Common myeloid progenitor, CD34-positive (primary cell): ENCODE measurements around the gene NUDT22.

Experiments
- CTCF ChIA-PET: fragments of 350-600 bp; sonication (Branson Sonifier 250); formaldehyde crosslinking; loops from one replicate; lab custom pipeline; 2021; ENCODE audit warnings: antibody characterized with exemption; lab: Charles Lee
- POLR2A ChIA-PET: fragments of 350-600 bp; sonication (Branson Sonifier 250); formaldehyde crosslinking; loops from one replicate; lab custom pipeline; 2021; ENCODE audit warnings: antibody characterized with exemption; lab: Charles Lee
- DNase-seq, 3 donors: peaks; one replicate each; pipeline versions ENCODE4 v3.0.0 to v3.0.0-alpha.2; 2013
- H3K27ac ChIP-seq, 2 experiments: 1 replicate in 1 of 2; 2 replicates in 1 of 2; pipeline ENCODE4 v1.7.0; 2013; ENCODE audit warnings: inconsistent platforms in 2 of 2, low read length in 2 of 2, mild to moderate bottlenecking in 2 of 2, low read depth in 1 of 2, moderate library complexity in 1 of 2; ENCODE audit not compliant: severe bottlenecking in 2 of 2, insufficient read depth in 1 of 2, poor library complexity in 1 of 2
- H3K27me3 ChIP-seq, 5 experiments: replicated peaks in 2 of 5; 1 replicate in 3 of 5; 2 replicates in 2 of 5; pipeline versions ENCODE4 v1.6.1 to v1.7.0; 2013; ENCODE audit warnings: low read length in 4 of 5, mild to moderate bottlenecking in 2 of 5, moderate library complexity in 2 of 5, inconsistent platforms in 1 of 5; ENCODE audit not compliant: insufficient read depth in 5 of 5, control insufficient read depth in 4 of 5
- H3K36me3 ChIP-seq, 4 experiments: 1 replicate in 2 of 4; 2 replicates in 2 of 4; pipeline versions ENCODE4 v1.6.1 to v1.7.0; 2013; ENCODE audit warnings: low read length in 3 of 4, control low read depth in 1 of 4, mild to moderate bottlenecking in 1 of 4; ENCODE audit not compliant: control insufficient read depth in 4 of 4, insufficient read depth in 4 of 4
- H3K4me1 ChIP-seq, 4 experiments: 1 replicate in 3 of 4; 2 replicates in 1 of 4; pipeline versions ENCODE4 v1.6.1 to v1.7.1; 2013; ENCODE audit warnings: low read length in 3 of 4, mild to moderate bottlenecking in 3 of 4, control low read depth in 1 of 4, inconsistent platforms in 1 of 4, moderate library complexity in 1 of 4; ENCODE audit not compliant: control insufficient read depth in 4 of 4, insufficient read depth in 4 of 4; ENCODE audit errors: control extremely low read depth in 1 of 4
- H3K4me3 ChIP-seq, 7 experiments: 1 replicate in 4 of 7; 2 replicates in 3 of 7; pipeline versions ENCODE4 v1.5.1 to v1.7.0; 2013; ENCODE audit warnings: mild to moderate bottlenecking in 7 of 7, low read length in 6 of 7, moderate library complexity in 6 of 7, inconsistent platforms in 2 of 7, low read depth in 2 of 7, control low read depth in 1 of 7; ENCODE audit not compliant: insufficient read depth in 4 of 7, control insufficient read depth in 1 of 7; ENCODE audit errors: extremely low read depth in 1 of 7
- H3K9me3 ChIP-seq, 5 experiments: 1 replicate in 4 of 5; 2 replicates in 1 of 5; pipeline versions ENCODE4 v1.6.1 to v1.7.1; 2013; ENCODE audit warnings: low read length in 4 of 5, mild to moderate bottlenecking in 2 of 5, inconsistent platforms in 1 of 5, low read depth in 1 of 5, moderate library complexity in 1 of 5; ENCODE audit not compliant: control insufficient read depth in 4 of 5, insufficient read depth in 2 of 5; ENCODE audit errors: control extremely low read depth in 1 of 5
- WGBS: methylation state at CpG from one replicate; pipeline ENCODE4 v1.1.5; 2013; ENCODE audit not compliant: insufficient coverage; 5-methylcytosine and 5-hydroxymethylcytosine counted together

The NUDT22 gene

DNA sequence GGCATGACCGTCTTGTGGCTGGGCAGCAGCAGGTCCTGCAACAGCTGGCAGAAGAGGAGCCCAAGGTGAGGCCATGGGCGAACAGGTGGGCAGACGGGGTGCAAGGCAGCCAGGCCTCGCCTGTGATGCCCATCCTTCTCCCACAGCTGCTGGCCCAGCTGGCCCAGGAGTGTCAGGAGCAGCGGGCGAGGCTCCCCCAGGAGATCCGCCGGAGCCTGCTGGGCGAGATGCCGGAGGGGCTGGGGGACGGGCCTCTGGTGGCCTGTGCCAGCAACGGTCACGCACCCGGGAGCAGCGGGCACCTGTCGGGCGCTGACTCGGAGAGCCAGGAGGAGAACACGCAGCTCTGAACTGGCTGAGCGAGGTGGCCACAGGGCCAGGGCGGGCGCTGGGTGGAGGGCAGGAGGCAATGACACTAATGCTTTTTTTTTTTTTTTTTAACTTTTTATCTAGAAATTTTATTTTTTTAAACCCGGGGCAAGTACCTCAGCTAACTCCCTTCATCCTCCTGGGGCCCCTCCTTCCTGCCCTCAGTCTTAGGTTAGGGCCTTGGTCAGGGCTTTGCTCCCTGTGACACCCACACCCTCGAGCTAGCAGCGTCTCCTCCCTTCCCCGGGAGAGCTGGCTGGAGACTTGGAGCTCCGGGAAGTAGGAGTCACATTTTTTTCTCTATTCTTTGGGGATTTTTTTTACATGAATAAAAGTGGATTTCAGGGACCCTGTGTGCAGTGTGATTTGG, 41.3 kb downstream of the NUDT22 start:
- DNase-seq: peak in 1 of 3 donors; percentile 16
- peak overlapping the region; percentile 50 to 96 for H3K27ac ChIP-seq
- peaks cover 0 to 38% (median 21%) of the 10 kb centered on the region in 4 experiments for H3K36me3 ChIP-seq
- H3K9me3 ChIP-seq: no peaks in the 10 kb centered on the region
- peaks cover 4 to 47% (median 41%) of the 10 kb centered on the region in 4 experiments for H3K4me1 ChIP-seq
- WGBS: 95% methylated on average over 17 of the region's 27 CpGs
- ChIA-PET POLR2A (interaction anchor here (0.6 to 1.4 kb wide), 3 partner anchors 17 to 290 kb away, joined by 3 to 4 read pairs (median 3); partner anchors contain the start of gene FERMT3), CTCF (interaction anchor here (1.0 to 11.4 kb wide), 8 partner anchors 9 to 77 kb away, joined by 3 to 106 read pairs (median 14); partner anchors contain the start of genes CATSPERZ, FERMT3, PLCB3 and PPP1R14B)
- H3K4me3 ChIP-seq: peak overlapping the region in 3 of 7 experiments; percentile 32 to 87 (median 76)
- no peaks in the 10 kb centered on the region for H3K27me3 ChIP-seq

- 25% methylated on average over 18 of the region's 23 CpGs for whole genome bisulfite sequencing
- Histone ChIP-seq H3K9me3 (no peaks in the 10 kb centered on the region), H3K36me3 (peaks cover 0 to 34% (median 15%) of the 10 kb centered on the region in 4 experiments), H3K27ac (peak overlapping the region; percentile 88 to 96), H3K4me3 (peak overlapping the region in 5 of 7 experiments; percentile 76 to 94 (median 87)), H3K27me3 (no peaks in the 10 kb centered on the region), H3K4me1 (peaks cover 4 to 51% (median 41%) of the 10 kb centered on the region in 4 experiments)
- CTCF ChIA-PET: interaction anchor here (0.8 to 11.4 kb wide), 13 partner anchors 10 to 78 kb away, joined by 3 to 106 read pairs (median 4); partner anchors contain the start of genes CATSPERZ, FERMT3, FKBP2 and PLCB3
- DNase-seq: peak in 2 of 3 donors; percentile 18 to 27
- POLR2A ChIA-PET: interaction anchor here (0.5 to 3.9 kb wide), 6 partner anchors 16 to 291 kb away, joined by 3 to 30 read pairs (median 4); partner anchors contain the start of genes BAD, FERMT3, FKBP2 and GPR137
Observed at GRCh38 chr11:64268025-64268892, 42.2 kb downstream of the NUDT22 start.

- H3K36me3 ChIP-seq: peaks cover 0 to 26% (median 10%) of the 10 kb centered on the region in 4 experiments
- POLR2A ChIA-PET: interaction anchor here (0.5 to 3.9 kb wide), 7 partner anchors 16 to 291 kb away, joined by 3 to 30 read pairs (median 4); partner anchors contain the start of genes BAD, FERMT3, FKBP2 and GPR137
Observed at GRCh38 chr11:64268893-64269539, 42.9 kb downstream of the NUDT22 start.

DNA sequence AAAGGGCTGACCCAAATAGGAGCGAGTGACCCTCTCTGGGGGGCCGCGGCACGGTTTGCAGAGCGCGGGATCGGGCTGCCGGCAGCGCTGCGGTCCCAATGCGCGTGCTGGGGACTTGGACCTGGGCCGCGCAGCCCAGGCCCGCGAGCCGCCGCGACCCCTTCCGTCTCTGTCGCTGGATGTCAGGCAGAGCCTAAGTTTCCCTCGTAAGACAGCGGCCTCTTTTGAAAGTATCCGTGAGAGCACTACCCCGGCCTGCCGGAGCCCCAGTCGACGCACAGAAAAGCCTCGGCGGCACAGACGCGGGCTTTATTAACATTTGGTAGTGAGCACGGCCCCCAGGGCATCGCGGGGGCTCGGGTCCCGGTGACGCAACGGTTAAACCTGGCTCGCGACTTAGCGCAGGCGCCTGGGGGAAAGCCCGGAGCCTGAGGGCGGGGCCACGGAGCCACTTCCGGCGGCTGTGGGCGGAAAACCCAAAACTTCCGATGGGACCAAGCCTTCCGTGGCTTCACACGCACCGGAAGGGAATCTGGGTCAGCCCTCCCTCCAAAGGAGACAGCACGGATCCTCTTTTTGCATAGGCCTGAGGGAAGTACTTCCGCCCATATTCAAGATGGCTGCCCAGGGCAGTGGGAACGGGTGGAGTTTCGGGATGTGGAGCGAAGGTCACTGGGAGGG, 43.6 kb downstream of the NUDT22 start:
- ChIA-PET POLR2A (interaction anchor here (0.6 to 3.9 kb wide), 8 partner anchors 15 to 1624 kb away, joined by 3 to 30 read pairs (median 8); partner anchors contain the start of genes BAD, FERMT3, FKBP2 and GPR137), CTCF (interaction anchor here (0.8 to 11.4 kb wide), 10 partner anchors 11 to 64 kb away, joined by 3 to 106 read pairs (median 14); partner anchors contain the start of genes BAD, CATSPERZ, FERMT3 and FKBP2)
- no peaks in the 10 kb centered on the region for H3K27me3 ChIP-seq

More at GRCh38 chr11:64268893-64269539, 42.9 kb downstream of the NUDT22 start:
- 0% methylated on average over 31 of the region's 34 CpGs for WGBS
- Histone ChIP-seq H3K27ac (peak overlapping the region; percentile 88 to 96), H3K4me3 (peak overlapping the region; percentile 76 to 94 (median 86)), H3K9me3 (no peaks in the 10 kb centered on the region), H3K4me1 (peaks cover 4 to 51% (median 41%) of the 10 kb centered on the region in 4 experiments), H3K27me3 (no peaks in the 10 kb centered on the region)
- CTCF ChIA-PET: interaction anchor here (0.8 to 11.4 kb wide), 10 partner anchors 10 to 63 kb away, joined by 3 to 106 read pairs (median 9); partner anchors contain the start of genes CATSPERZ, FERMT3, FKBP2 and PLCB3
- peak in 2 of 3 donors; percentile 31 to 42 for DNase-seq

GRCh38 chr11:64275031-64275800, 49.1 kb downstream of the NUDT22 start:
- Histone ChIP-seq H3K9me3 (no peaks in the 10 kb centered on the region), H3K4me1 (peaks cover 0 to 20% (median 16%) of the 10 kb centered on the region in 4 experiments), H3K4me3 (no peak overlapping the region), H3K27me3 (no peaks in the 10 kb centered on the region), H3K27ac (no peak overlapping the region), H3K36me3 (peaks cover 4 to 29% (median 22%) of the 10 kb centered on the region in 4 experiments)
- ChIA-PET POLR2A (interaction anchor here (0.6 kb wide), 1 partner anchor 22 kb away, joined by 5 read pairs; no protein-coding TSS in a partner anchor), CTCF (interaction anchor here (0.6 to 4.8 kb wide), 7 partner anchors 9 to 72 kb away, joined by 3 to 19 read pairs (median 4); partner anchors contain the start of genes BAD and CATSPERZ)
- no peak for DNase-seq
- WGBS: 97% methylated on average over 15 of the region's 15 CpGs

More for the DNA sequence above, 43.6 kb downstream of the NUDT22 start:
- peak; percentile 98 to 99 (median 99) for DNase-seq
- WGBS: 0% methylated on average over 48 of the region's 58 CpGs
- no peaks in the 10 kb centered on the region for H3K9me3 ChIP-seq
- H3K27ac ChIP-seq: peak overlapping the region; percentile 88 to 96
- peak overlapping the region; percentile 76 to 94 (median 86) for H3K4me3 ChIP-seq
- H3K4me1 ChIP-seq: peaks cover 4 to 51% (median 41%) of the 10 kb centered on the region in 4 experiments
- peaks cover 0 to 20% (median 6%) of the 10 kb centered on the region in 4 experiments for H3K36me3 ChIP-seq
